Mammary epithelial cell (primary cell): Measurements from ENCODE around the gene RTF2.

ENCODE experiments used
- EZH2 ChIP-seq: IDR thresholded peaks from 2 replicates; pipeline ENCODE4 v1.6.1; 2012; ENCODE audit warnings: low read length, inconsistent platforms, borderline replicate concordance
- TF ChIP-seq, protein P1 (sequence below), 2 donors: IDR thresholded peaks in 1 of 2; conservative IDR thresholded peaks in 1 of 2; 2 replicates each; pipeline ENCODE4 v1.5.1; 2011 to 2012; ENCODE audit warnings: inconsistent platforms in 2 of 2, low read length in 2 of 2, mild to moderate bottlenecking in 2 of 2, control low read depth in 1 of 2, low read depth in 1 of 2; ENCODE audit not compliant: insufficient read depth in 1 of 2; ENCODE audit errors: extremely low read depth in 1 of 2

DNA sequence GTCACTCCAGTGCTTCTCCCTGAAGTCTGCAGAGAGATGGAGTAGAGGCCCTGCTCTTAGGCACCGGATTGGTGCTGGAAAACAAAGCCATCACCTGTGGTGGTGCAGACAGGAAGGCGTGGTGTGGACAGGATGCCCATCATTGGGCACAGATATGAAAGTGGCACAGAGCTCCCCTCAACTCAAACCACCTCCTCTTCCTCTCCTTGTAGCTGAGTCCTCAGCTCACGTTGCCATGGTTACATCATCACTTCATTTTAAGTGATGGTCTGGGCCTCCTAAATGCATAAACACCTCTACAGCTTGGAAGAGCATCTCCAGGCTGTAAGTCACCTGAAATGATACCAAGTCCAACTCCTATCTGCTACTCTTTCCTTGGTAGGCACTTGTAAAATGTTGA, 8.0 kb upstream of the RTF2 start:
- TF ChIP-seq, protein P1, sequence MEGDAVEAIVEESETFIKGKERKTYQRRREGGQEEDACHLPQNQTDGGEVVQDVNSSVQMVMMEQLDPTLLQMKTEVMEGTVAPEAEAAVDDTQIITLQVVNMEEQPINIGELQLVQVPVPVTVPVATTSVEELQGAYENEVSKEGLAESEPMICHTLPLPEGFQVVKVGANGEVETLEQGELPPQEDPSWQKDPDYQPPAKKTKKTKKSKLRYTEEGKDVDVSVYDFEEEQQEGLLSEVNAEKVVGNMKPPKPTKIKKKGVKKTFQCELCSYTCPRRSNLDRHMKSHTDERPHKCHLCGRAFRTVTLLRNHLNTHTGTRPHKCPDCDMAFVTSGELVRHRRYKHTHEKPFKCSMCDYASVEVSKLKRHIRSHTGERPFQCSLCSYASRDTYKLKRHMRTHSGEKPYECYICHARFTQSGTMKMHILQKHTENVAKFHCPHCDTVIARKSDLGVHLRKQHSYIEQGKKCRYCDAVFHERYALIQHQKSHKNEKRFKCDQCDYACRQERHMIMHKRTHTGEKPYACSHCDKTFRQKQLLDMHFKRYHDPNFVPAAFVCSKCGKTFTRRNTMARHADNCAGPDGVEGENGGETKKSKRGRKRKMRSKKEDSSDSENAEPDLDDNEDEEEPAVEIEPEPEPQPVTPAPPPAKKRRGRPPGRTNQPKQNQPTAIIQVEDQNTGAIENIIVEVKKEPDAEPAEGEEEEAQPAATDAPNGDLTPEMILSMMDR (conservative IDR thresholded peaks at IDR 0.05 in 1 of 2, IDR thresholded peaks at IDR 0.05 in 1 of 2; ENCODE audit: extremely low read depth in 1 of 2, insufficient read depth in 1 of 2, low read depth in 1 of 2, low read length in 2 of 2) = no peak
- no peak for TF ChIP-seq EZH2
